ENCODE measurements around the gene GFPT2. TPM values are rescaled to one million over a fixed set of nuclear protein-coding genes. Genes with fewer than 3 reads are reported as not detected.

Gene GFPT2
- total and polyA plus RNA-seq, 2 of the 8 experiments (the other 6 are each of a cell fraction or from before 2014, with no cell fraction given), result 83.7 to 143 TPM

DNA sequence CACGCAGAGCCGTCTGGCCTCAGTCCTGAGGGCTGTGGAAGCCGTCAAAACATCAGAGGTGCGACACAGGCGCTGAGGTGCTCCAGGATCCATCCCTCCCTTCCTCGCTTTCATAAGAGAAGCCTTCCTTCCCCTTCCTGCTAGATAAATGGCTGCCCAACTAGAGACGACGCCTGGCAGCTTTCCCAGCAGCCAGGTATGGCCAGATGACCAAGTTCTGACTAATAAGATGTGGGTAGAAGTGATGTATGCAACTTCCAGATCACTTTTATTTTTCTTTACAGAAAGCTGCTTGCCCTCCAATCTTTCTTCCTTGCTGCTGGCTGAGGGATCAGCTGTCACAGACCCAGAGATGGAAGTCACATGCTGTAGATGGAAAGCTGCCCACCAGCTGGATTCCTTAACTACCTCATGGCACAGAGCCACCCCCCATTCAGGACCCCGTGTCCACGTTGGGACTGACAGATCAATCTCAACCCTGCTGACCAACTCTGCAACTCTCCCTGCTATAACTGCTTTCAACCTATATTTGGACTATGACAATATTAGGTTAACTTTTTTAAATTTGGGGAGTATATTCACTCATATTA lies 70.0 kb downstream of the GFPT2 start:
- CTCF ChIA-PET (ENCODE audit: partially characterized antibody), result interaction anchor here (1.0 to 1.9 kb wide), 5 partner anchors 7 to 322 kb away, joined by 3 to 15 read pairs (median 5); no protein-coding TSS in a partner anchor
- FAIRE-seq, result no peak

More for the DNA sequence above, 70.0 kb downstream of the GFPT2 start:
- no peak overlapping the region for H2BK120ac ChIP-seq (replicated peaks; ENCODE audit: low read depth, low read length)
- no peak overlapping the region for H3K14ac ChIP-seq (ENCODE audit: insufficient read length)
- H2AFZ ChIP-seq (ENCODE audit: low read length), result no peak overlapping the region
- peaks cover 4 to 9% of the 10 kb centered on the region in 2 experiments for H4K20me1 ChIP-seq (replicated peaks in 1 of 2; ENCODE audit: control insufficient read depth in 1 of 2, insufficient read depth in 2 of 2, low read length in 2 of 2)
- no peak overlapping the region for H4K91ac ChIP-seq (replicated peaks; ENCODE audit: insufficient read length, low read length)
- H3K4me3 ChIP-seq (ENCODE audit: extremely low read depth in 1 of 4, insufficient read depth in 2 of 4, low read depth in 3 of 4, low read length in 4 of 4), result no peak overlapping the region
- no peak overlapping the region for H3K4me2 ChIP-seq (ENCODE audit: insufficient read depth in 1 of 2, low read depth in 2 of 2, low read length in 2 of 2)
- H2AK5ac ChIP-seq (ENCODE audit: low read depth, low read length), result no peak overlapping the region
- no peak overlapping the region for H3K56ac ChIP-seq (replicated peaks; ENCODE audit: insufficient read length, low read depth, low read length)
- no peaks in the 10 kb centered on the region; a peak in 1 of 7 replicates for H3K4me1 ChIP-seq (replicated peaks in 1 of 4; ENCODE audit: control insufficient read depth in 3 of 4, insufficient read depth in 4 of 4, low read length in 3 of 4)
- H3K79me2 ChIP-seq (ENCODE audit: control insufficient read depth in 1 of 2, insufficient read depth in 2 of 2, low read length in 2 of 2), result peaks cover 0 to 46% of the 10 kb centered on the region in 2 experiments; a peak in 2 of 4 replicates
- no peaks in the 10 kb centered on the region for H3K9me3 ChIP-seq (ENCODE audit: insufficient read depth in 2 of 2, low read depth in 1 of 2, low read length in 1 of 2)
- no peak overlapping the region for H3K27ac ChIP-seq (ENCODE audit: low read depth, low read length)
- no peak overlapping the region for H2BK12ac ChIP-seq (ENCODE audit: low read depth, low read length)
- POLR2A ChIA-PET (ENCODE audit: partially characterized antibody), result interaction anchor here (0.9 to 1.4 kb wide), 2 partner anchors 10 to 152 kb away, joined by 3 read pairs; no protein-coding TSS in a partner anchor
- H3K18ac ChIP-seq (ENCODE audit: extremely low read depth, low read length), result no peak overlapping the region
- H3K27me3 ChIP-seq (replicated peaks in 1 of 4; ENCODE audit: control insufficient read depth in 3 of 4, extremely low read depth in 1 of 4, insufficient read depth in 3 of 4, low read length in 3 of 4), result no peaks in the 10 kb centered on the region
- no peak overlapping the region for H3K23ac ChIP-seq (ENCODE audit: insufficient read length)
- no peak overlapping the region for H2BK15ac ChIP-seq (ENCODE audit: low read length)
- no peak overlapping the region for H3K9ac ChIP-seq (replicated peaks in 1 of 4; ENCODE audit: extremely low read depth in 1 of 4, low read depth in 3 of 4, low read length in 3 of 4)
- DNase-seq (ENCODE audit: low read depth in 1 of 2, low spot score in 2 of 2), result no peak
- H4K5ac ChIP-seq (ENCODE audit: insufficient read length, low read depth, low read length), result no peak overlapping the region
- H3K4ac ChIP-seq (replicated peaks; ENCODE audit: insufficient read length, low read depth, low read length), result no peak overlapping the region
- 79% methylated on average over 5 of the region's 10 CpGs; no CpG with 5 or more reads in 1 of the 2 experiments for whole genome bisulfite sequencing, 2 experiments (ENCODE audit: extremely low coverage in 1 of 2, insufficient coverage in 1 of 2, insufficient read length in 1 of 2, insufficient replicate concordance in 2 of 2, low coverage in 1 of 2, low lambda C conversion rate in 2 of 2, missing lambda C conversion rate in 1 of 2)
- no peak overlapping the region for H4K8ac ChIP-seq (ENCODE audit: extremely low read depth, insufficient read depth, low read length)
- no peak overlapping the region for H2BK20ac ChIP-seq (ENCODE audit: low read length)
- peaks cover 16% of the 10 kb centered on the region for H3K79me1 ChIP-seq (ENCODE audit: low read depth, low read length)
- H3K23me2 ChIP-seq (ENCODE audit: low read depth, low read length), result no peaks in the 10 kb centered on the region
- H3K36me3 ChIP-seq (ENCODE audit: control insufficient read depth in 2 of 4, insufficient read depth in 4 of 4, low read length in 3 of 4), result peaks cover 0 to 14% (median 5%) of the 10 kb centered on the region in 4 experiments; a peak in 5 of 8 replicates
- TF ChIP-seq KDM1A (IDR thresholded peaks at IDR 0.05; ENCODE audit: borderline replicate concordance, low read length) (no peak), SAP30 (IDR thresholded peaks at IDR 0.05; ENCODE audit: insufficient read depth, insufficient replicate concordance, low read length) (no peak), SIX5 (IDR thresholded peaks at IDR 0.05; ENCODE audit: low read depth, low read length) (no peak), GTF2F1 (IDR thresholded peaks at IDR 0.05; ENCODE audit: borderline replicate concordance, low read depth, low read length) (no peak)
- no peak overlapping the region for H2BK5ac ChIP-seq (ENCODE audit: low read depth, low read length)

Measured in H1 (cell line).